ENCODE results near the gene NAV3. TPM values are rescaled to one million over a fixed set of nuclear protein-coding genes. Genes with fewer than 3 reads are reported as not detected.

Gene NAV3
- total and polyA plus RNA-seq, 9 of the 15 experiments (the other 6 are each of a cell fraction or from before 2014, with no cell fraction given) = 0.04 TPM; not detected in 8

DNA sequence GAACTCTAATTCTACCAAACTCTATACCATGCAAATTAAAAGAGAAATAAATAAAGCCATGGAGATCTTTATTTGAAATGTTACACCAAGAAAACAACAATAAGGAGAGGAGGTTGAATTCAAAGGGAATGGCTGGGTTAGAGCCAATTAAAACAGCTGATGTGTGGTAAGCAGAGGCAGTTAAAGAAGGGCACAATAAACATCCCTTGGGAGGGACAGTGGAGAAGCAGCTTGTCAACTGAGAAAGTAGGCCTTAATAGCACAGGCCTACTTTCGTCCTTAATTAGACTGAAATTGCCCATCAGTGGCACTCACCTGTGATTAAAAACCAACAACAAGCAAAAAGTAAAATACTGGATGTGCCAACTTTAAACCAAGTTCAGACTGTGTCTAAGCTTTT lies 16.3 kb upstream of the NAV3 start:
- Histone ChIP-seq H3K4me2 (ENCODE audit: insufficient read depth, low read length) (no peak overlapping the region), H3K4me3 (no peak overlapping the region), H4K20me1 (replicated peaks; ENCODE audit: control insufficient read depth, insufficient read depth, low read length) (no peaks in the 10 kb centered on the region), H3K9me3 (replicated peaks; ENCODE audit: control insufficient read depth, insufficient read depth, low read depth, low read length) (no peaks in the 10 kb centered on the region), H3K36me3 (ENCODE audit: control insufficient read depth, insufficient read depth, low read length) (no peaks in the 10 kb centered on the region), H3K9me1 (ENCODE audit: control insufficient read depth, insufficient read depth, low read length) (no peaks in the 10 kb centered on the region), H2AFZ (ENCODE audit: low read depth, low read length) (no peak overlapping the region), H3K4me1 (replicated peaks in 1 of 2; ENCODE audit: control insufficient read depth in 2 of 2, insufficient read depth in 2 of 2, low read length in 2 of 2) (no peaks in the 10 kb centered on the region), H3K27me3 (ENCODE audit: control insufficient read depth in 2 of 2, insufficient read depth in 2 of 2, low read length in 2 of 2) (no peaks in the 10 kb centered on the region), H3K27ac (ENCODE audit: extremely low read depth, low read depth, low read length) (no peak overlapping the region), H3K9ac (ENCODE audit: insufficient read depth in 1 of 2, low read depth in 2 of 2, low read length in 2 of 2) (no peak overlapping the region), H3K79me2 (ENCODE audit: control insufficient read depth, insufficient read depth, low read length) (no peaks in the 10 kb centered on the region)
- ATAC-seq (no peak), DNase-seq (ENCODE audit: extremely low read depth in 1 of 4, low spot score in 3 of 4) (no peak), FAIRE-seq (no peak)
- no TSS peak for BruUV-seq (replicated peaks)
- ChIA-PET POLR2A (no interaction called here), CTCF (ENCODE audit: low intra/inter-chr PET ratio) (no interaction called here)
- WGBS (ENCODE audit: insufficient coverage, low coverage, missing lambda C conversion rate) = 0% methylated on average over 1 of the region's 1 CpG
- intact Hi-C loops (cut with micrococcal nuclease) (no loop called here), in situ Hi-C loops (cut with MboI) (no loop called here)
- TF ChIP-seq, protein P1, sequence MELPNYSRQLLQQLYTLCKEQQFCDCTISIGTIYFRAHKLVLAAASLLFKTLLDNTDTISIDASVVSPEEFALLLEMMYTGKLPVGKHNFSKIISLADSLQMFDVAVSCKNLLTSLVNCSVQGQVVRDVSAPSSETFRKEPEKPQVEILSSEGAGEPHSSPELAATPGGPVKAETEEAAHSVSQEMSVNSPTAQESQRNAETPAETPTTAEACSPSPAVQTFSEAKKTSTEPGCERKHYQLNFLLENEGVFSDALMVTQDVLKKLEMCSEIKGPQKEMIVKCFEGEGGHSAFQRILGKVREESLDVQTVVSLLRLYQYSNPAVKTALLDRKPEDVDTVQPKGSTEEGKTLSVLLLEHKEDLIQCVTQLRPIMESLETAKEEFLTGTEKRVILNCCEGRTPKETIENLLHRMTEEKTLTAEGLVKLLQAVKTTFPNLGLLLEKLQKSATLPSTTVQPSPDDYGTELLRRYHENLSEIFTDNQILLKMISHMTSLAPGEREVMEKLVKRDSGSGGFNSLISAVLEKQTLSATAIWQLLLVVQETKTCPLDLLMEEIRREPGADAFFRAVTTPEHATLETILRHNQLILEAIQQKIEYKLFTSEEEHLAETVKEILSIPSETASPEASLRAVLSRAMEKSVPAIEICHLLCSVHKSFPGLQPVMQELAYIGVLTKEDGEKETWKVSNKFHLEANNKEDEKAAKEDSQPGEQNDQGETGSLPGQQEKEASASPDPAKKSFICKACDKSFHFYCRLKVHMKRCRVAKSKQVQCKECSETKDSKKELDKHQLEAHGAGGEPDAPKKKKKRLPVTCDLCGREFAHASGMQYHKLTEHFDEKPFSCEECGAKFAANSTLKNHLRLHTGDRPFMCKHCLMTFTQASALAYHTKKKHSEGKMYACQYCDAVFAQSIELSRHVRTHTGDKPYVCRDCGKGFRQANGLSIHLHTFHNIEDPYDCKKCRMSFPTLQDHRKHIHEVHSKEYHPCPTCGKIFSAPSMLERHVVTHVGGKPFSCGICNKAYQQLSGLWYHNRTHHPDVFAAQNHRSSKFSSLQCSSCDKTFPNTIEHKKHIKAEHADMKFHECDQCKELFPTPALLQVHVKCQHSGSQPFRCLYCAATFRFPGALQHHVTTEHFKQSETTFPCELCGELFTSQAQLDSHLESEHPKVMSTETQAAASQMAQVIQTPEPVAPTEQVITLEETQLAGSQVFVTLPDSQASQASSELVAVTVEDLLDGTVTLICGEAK (IDR thresholded peaks at IDR 0.05) = no peak
- TF ChIP-seq, protein P1 (CRISPR knock-in tag; IDR thresholded peaks at IDR 0.05) = no peak
- TF ChIP-seq, protein P2, sequence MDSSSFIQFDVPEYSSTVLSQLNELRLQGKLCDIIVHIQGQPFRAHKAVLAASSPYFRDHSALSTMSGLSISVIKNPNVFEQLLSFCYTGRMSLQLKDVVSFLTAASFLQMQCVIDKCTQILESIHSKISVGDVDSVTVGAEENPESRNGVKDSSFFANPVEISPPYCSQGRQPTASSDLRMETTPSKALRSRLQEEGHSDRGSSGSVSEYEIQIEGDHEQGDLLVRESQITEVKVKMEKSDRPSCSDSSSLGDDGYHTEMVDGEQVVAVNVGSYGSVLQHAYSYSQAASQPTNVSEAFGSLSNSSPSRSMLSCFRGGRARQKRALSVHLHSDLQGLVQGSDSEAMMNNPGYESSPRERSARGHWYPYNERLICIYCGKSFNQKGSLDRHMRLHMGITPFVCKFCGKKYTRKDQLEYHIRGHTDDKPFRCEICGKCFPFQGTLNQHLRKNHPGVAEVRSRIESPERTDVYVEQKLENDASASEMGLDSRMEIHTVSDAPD (CRISPR knock-in tag; IDR thresholded peaks at IDR 0.05) = no peak
- TF ChIP-seq MCM5 (IDR thresholded peaks at IDR 0.05; ENCODE audit: low read depth) (no peak), BCOR (IDR thresholded peaks at IDR 0.05) (no peak), SREBF2 (CRISPR knock-in tag; IDR thresholded peaks at IDR 0.05) (no peak), BMI1 (IDR thresholded peaks at IDR 0.05; ENCODE audit: low read length) (no peak), ETV5 (CRISPR knock-in tag; IDR thresholded peaks at IDR 0.05; ENCODE audit: low read depth) (no peak), ZNF668 (CRISPR knock-in tag; IDR thresholded peaks at IDR 0.05) (no peak), GTF2E2 (tag; IDR thresholded peaks at IDR 0.05) (no peak), ZFX (CRISPR knock-in tag; IDR thresholded peaks at IDR 0.05) (no peak), ZNF696 (CRISPR knock-in tag; conservative IDR thresholded peaks at IDR 0.05) (no peak), HNRNPLL (IDR thresholded peaks at IDR 0.05; ENCODE audit: low read depth, low read length, poor library complexity, severe bottlenecking) (no peak), CHD2 (IDR thresholded peaks at IDR 0.05; ENCODE audit: low read depth, low read length) (no peak), MYNN (IDR thresholded peaks at IDR 0.05) (no peak), MYNN (CRISPR knock-in tag; IDR thresholded peaks at IDR 0.05) (no peak), PHB2 (IDR thresholded peaks at IDR 0.05; ENCODE audit: low read depth) (no peak)
